OCI-LY7 (cell line): ENCODE results near the gene BANF2. TPM values are rescaled to one million over a fixed set of nuclear protein-coding genes. Genes with fewer than 3 reads are reported as not detected.

ENCODE experiments used
- BruUV-seq: library from RNA; stranded (reverse); fragments of 400-500 nt; replicated peaks from 2 replicates; lab custom pipeline; 2021; lab: Mats Ljungman, UMichigan
- CTCF ChIA-PET: fragments of 300-600 bp; sonication (Branson Sonifier 250); formaldehyde crosslinking; loops from one replicate; lab custom pipeline; 2022; ENCODE audit warnings: antibody characterized with exemption; ENCODE audit not compliant: unreplicated experiment; lab: Charles Lee
- POLR2A ChIA-PET: fragments of 300-600 bp; sonication (Branson Sonifier 250); formaldehyde crosslinking; loops from one replicate; lab custom pipeline; 2022; ENCODE audit warnings: antibody characterized with exemption; lab: Charles Lee
- DNase-seq: peaks from one replicate; pipeline ENCODE4 v3.0.0-alpha.2; 2015; ENCODE audit warnings: low spot score
- H2AFZ ChIP-seq: fragments of 200-600 bp; sonication (generic), shearing (Covaris generic); 2 replicates; pipeline ENCODE4 v1.6.1; 2014; ENCODE audit warnings: mild to moderate bottlenecking, antibody characterized with exemption, low read length, moderate library complexity
- H3K27ac ChIP-seq: fragments of 200-600 bp; sonication (generic); 2 replicates; pipeline ENCODE4 v1.5.1; 2014; ENCODE audit warnings: mixed run types, low read depth, mild to moderate bottlenecking, moderate library complexity, low read length, inconsistent platforms; ENCODE audit not compliant: poor library complexity, severe bottlenecking
- H3K36me3 ChIP-seq: fragments of 200-600 bp; sonication (generic); 2 replicates; pipeline ENCODE4 v1.6.1; 2014; ENCODE audit warnings: mild to moderate bottlenecking, antibody characterized with exemption, low read length, moderate library complexity, mixed read lengths; ENCODE audit not compliant: insufficient read depth
- H3K4me1 ChIP-seq: fragments of 200-600 bp; sonication (generic); 2 replicates; pipeline ENCODE4 v1.5.1; 2014; ENCODE audit warnings: mild to moderate bottlenecking, low read length; ENCODE audit not compliant: insufficient read depth, poor library complexity, severe bottlenecking
- H3K4me2 ChIP-seq: fragments of 200-600 bp; sonication (generic); 2 replicates; pipeline ENCODE4 v1.6.1; 2014; ENCODE audit warnings: mild to moderate bottlenecking, low read length
- H3K4me3 ChIP-seq: fragments of 200-600 bp; sonication (generic); 2 replicates; pipeline ENCODE4 v1.5.1; 2014; ENCODE audit warnings: mild to moderate bottlenecking, low read depth, low read length; ENCODE audit not compliant: poor library complexity, severe bottlenecking
- H3K79me2 ChIP-seq: fragments of 200-600 bp; sonication (generic); 2 replicates; pipeline ENCODE4 v1.6.1; 2016; ENCODE audit warnings: low read depth, mild to moderate bottlenecking, low read length, moderate library complexity, mixed read lengths; ENCODE audit not compliant: insufficient read depth
- H3K9me2 ChIP-seq: fragments of 200-600 bp; sonication (generic); 2 replicates; pipeline ENCODE4 v1.6.1; 2016; ENCODE audit warnings: mild to moderate bottlenecking, low read length, mixed read lengths; ENCODE audit not compliant: insufficient read depth
- H3K9me3 ChIP-seq: fragments of 200-600 bp; sonication (generic); 2 replicates; pipeline ENCODE4 v1.6.1; 2014; ENCODE audit warnings: mild to moderate bottlenecking, mixed run types, low read length, mixed read lengths
- H4K20me1 ChIP-seq: fragments of 200-600 bp; sonication (generic); 2 replicates; pipeline ENCODE4 v1.6.1; 2014; ENCODE audit warnings: mild to moderate bottlenecking, antibody characterized with exemption, low read length, moderate library complexity, mixed read lengths; ENCODE audit not compliant: insufficient read depth
- CTCF ChIP-seq: fragments of 200-600 bp; sonication (generic); conservative IDR thresholded peaks from 2 replicates; pipeline ENCODE4 v1.5.1; 2014; ENCODE audit warnings: mild to moderate bottlenecking, antibody characterized with exemption, low read length, moderate library complexity, mixed read lengths
- EZH2phosphoT487 ChIP-seq: fragments of 200-600 bp; sonication (generic); IDR thresholded peaks from 2 replicates; pipeline ENCODE4 v1.6.1; 2018; ENCODE audit warnings: low read depth, borderline replicate concordance, mild to moderate bottlenecking, mixed run types, antibody characterized with exemption, low read length, moderate library complexity, mixed read lengths
- intact Hi-C: fragments of 100-400 bp; cut with micrococcal nuclease; formaldehyde crosslinking; loops from one replicate; pipeline ENCODE4 v1.10.0; 2022; ENCODE audit not compliant: unreplicated experiment
- total RNA-seq, 2 experiments: library from RNA; depleted of rRNA in 1 of 2; stranded (reverse); fragments of >200 nt in 1 of 2; shearing (Covaris generic) in 1 of 2; gene quantifications; 2 replicates each; pipeline ENCODE4 v1.2.3, GENCODE V29; 2014 to 2022

The BANF2 gene
- total RNA-seq, 2 experiments from 2014 or later = not detected

- CTCF ChIA-PET = no interaction called here
- Histone ChIP-seq H4K20me1 (no peaks in the 10 kb centered on the region; the same call in 1 of the 2 replicates), H3K36me3 (no peaks in the 10 kb centered on the region), H3K9me3 (no peaks in the 10 kb centered on the region), H3K27ac (no peak overlapping the region), H3K4me2 (no peak overlapping the region), H3K9me2 (no peaks in the 10 kb centered on the region), H2AFZ (no peak overlapping the region), H3K79me2 (no peaks in the 10 kb centered on the region), H3K4me3 (no peak overlapping the region), H3K4me1 (no peaks in the 10 kb centered on the region)
- TF ChIP-seq EZH2phosphoT487 (no peak), CTCF (no peak)
- BruUV-seq = no TSS peak
- POLR2A ChIA-PET = interaction anchor here (0.5 kb wide), 1 partner anchor 134 kb away, joined by 4 read pairs; no protein-coding TSS in a partner anchor
- intact Hi-C loops = no loop called here
- DNase-seq = no peak
Measured at GRCh38 chr20:17666481-17666880, 33.3 kb upstream of the BANF2 start.

- H3K4me1 ChIP-seq = no peaks in the 10 kb centered on the region
- no peak for DNase-seq
- H3K79me2 ChIP-seq = no peaks in the 10 kb centered on the region
- intact Hi-C loops = no loop called here
- no peak overlapping the region for H2AFZ ChIP-seq
- no TSS peak for BruUV-seq
- no peak for TF ChIP-seq CTCF
- TF ChIP-seq EZH2phosphoT487 = no peak
- H3K27ac ChIP-seq = no peak overlapping the region
- no peaks in the 10 kb centered on the region for H3K9me3 ChIP-seq
- H3K4me3 ChIP-seq = no peak overlapping the region
- ChIA-PET CTCF (no interaction called here), POLR2A (no interaction called here)
- H3K36me3 ChIP-seq = no peaks in the 10 kb centered on the region
- H3K9me2 ChIP-seq = no peaks in the 10 kb centered on the region
- H3K4me2 ChIP-seq = no peak overlapping the region
- no peaks in the 10 kb centered on the region; the same call in 1 of the 2 replicates for H4K20me1 ChIP-seq
Measured at GRCh38 chr20:17667445-17667844, 32.3 kb upstream of the BANF2 start.

- Histone ChIP-seq H3K9me3 (no peaks in the 10 kb centered on the region), H3K4me3 (no peak overlapping the region), H3K4me1 (no peaks in the 10 kb centered on the region), H3K9me2 (no peaks in the 10 kb centered on the region), H3K79me2 (no peaks in the 10 kb centered on the region), H3K36me3 (no peaks in the 10 kb centered on the region), H2AFZ (no peak overlapping the region), H4K20me1 (no peaks in the 10 kb centered on the region; the same call in 1 of the 2 replicates), H3K4me2 (no peak overlapping the region), H3K27ac (no peak overlapping the region)
- DNase-seq = no peak
- ChIA-PET POLR2A (interaction anchor here (0.5 kb wide), 1 partner anchor 13 kb away, joined by 4 read pairs; no protein-coding TSS in a partner anchor), CTCF (no interaction called here)
- intact Hi-C loops = no loop called here
- no TSS peak for BruUV-seq
- no peak for TF ChIP-seq EZH2phosphoT487
- TF ChIP-seq CTCF = no peak
Measured at GRCh38 chr20:17668432-17668831, 31.3 kb upstream of the BANF2 start.
